ENCODE data around the gene ADARB2.

The ADARB2 gene

GRCh38 chr10:1156616-1156886 is 580.8 kb downstream of the ADARB2 start:
- DNase-seq, result no peak

- DNase-seq, result no peak
Observed at GRCh38 chr10:1155791-1156615, 581.3 kb downstream of the ADARB2 start.

- DNase-seq, result no peak
Observed at GRCh38 chr10:1154531-1155295, 582.6 kb downstream of the ADARB2 start.

GRCh38 chr10:1153805-1154351 is 583.4 kb downstream of the ADARB2 start:
- DNase-seq, result no peak

- DNase-seq, result no peak
Observed at GRCh38 chr10:1153251-1153763, 584.0 kb downstream of the ADARB2 start.

- DNase-seq, result no peak
Observed at GRCh38 chr10:1152386-1153250, 584.7 kb downstream of the ADARB2 start.

- DNase-seq, result no peak
Observed at GRCh38 chr10:1151076-1152033, 586.0 kb downstream of the ADARB2 start.

GRCh38 chr10:1150638-1150955 is 586.7 kb downstream of the ADARB2 start:
- no peak for DNase-seq

- no peak for DNase-seq
Observed at GRCh38 chr10:1149793-1150637, 587.3 kb downstream of the ADARB2 start.

- DNase-seq, result no peak
Observed at GRCh38 chr10:1148855-1149605, 588.3 kb downstream of the ADARB2 start.

GRCh38 chr10:1147810-1148209 is 589.5 kb downstream of the ADARB2 start:
- DNase-seq, result no peak

- no peak for DNase-seq
Observed at GRCh38 chr10:1142596-1142995, 594.7 kb downstream of the ADARB2 start.

GRCh38 chr10:1141701-1142100 is 595.6 kb downstream of the ADARB2 start:
- DNase-seq, result no peak

GRCh38 chr10:1141261-1141660 is 596.1 kb downstream of the ADARB2 start:
- DNase-seq, result no peak

- DNase-seq, result no peak
Observed at GRCh38 chr10:1138529-1138928, 598.8 kb downstream of the ADARB2 start.

- no peak for DNase-seq
Observed at GRCh38 chr10:1137499-1138163, 599.7 kb downstream of the ADARB2 start.

GRCh38 chr10:1136268-1136667 is 601.1 kb downstream of the ADARB2 start:
- DNase-seq, result no peak

GRCh38 chr10:1134156-1134555 is 603.2 kb downstream of the ADARB2 start:
- no peak for DNase-seq

- no peak for DNase-seq
Observed at GRCh38 chr10:1133495-1134045, 603.8 kb downstream of the ADARB2 start.
